NCI-H524 (cell line): ENCODE data around the gene GOSR1.
"Not testable (repeated sequence)": the region's sequence is repeated elsewhere in the genome, so short reads cannot be mapped to it uniquely, and the experiment has no call there.

Source experiments
- DNase-seq, 2 experiments: peaks; one replicate each; lab custom pipeline; 2025; lab: John Stamatoyannopoulos, UW

GOSR1 gene

GRCh38 chr17:30545024-30545423 lies 67.8 kb downstream of the GOSR1 start:
- DNase-seq = no peak

GRCh38 chr17:30547778-30548573 lies 70.8 kb downstream of the GOSR1 start:
- DNase-seq = no peak

- DNase-seq = not testable (repeated sequence)
Observed at GRCh38 chr17:30549181-30549580, 72.0 kb downstream of the GOSR1 start.

- no peak for DNase-seq
Observed at GRCh38 chr17:30549864-30550511, 72.8 kb downstream of the GOSR1 start.

GRCh38 chr17:30550512-30551273 lies 73.5 kb downstream of the GOSR1 start:
- peak in 1 of 2 experiments; percentile 57 for DNase-seq

- not testable (repeated sequence) for DNase-seq
Observed at GRCh38 chr17:30551274-30551995, 74.2 kb downstream of the GOSR1 start.

- no peak for DNase-seq
Observed at GRCh38 chr17:30551996-30552339, 74.8 kb downstream of the GOSR1 start.

GRCh38 chr17:30552994-30553566 lies 75.9 kb downstream of the GOSR1 start:
- DNase-seq = no peak

- DNase-seq = not testable (repeated sequence)
Observed at GRCh38 chr17:30553823-30554440, 76.7 kb downstream of the GOSR1 start.

- peak in 1 of 2 experiments; percentile 32 for DNase-seq
Observed at GRCh38 chr17:30554839-30555751, 77.9 kb downstream of the GOSR1 start.

- no peak for DNase-seq
Observed at GRCh38 chr17:30555942-30556341, 78.7 kb downstream of the GOSR1 start.

- no peak for DNase-seq
Observed at GRCh38 chr17:30556374-30557332, 79.4 kb downstream of the GOSR1 start.

- no peak for DNase-seq
Observed at GRCh38 chr17:30557916-30558685, 80.9 kb downstream of the GOSR1 start.

- peak; percentile 25 to 75 for DNase-seq
Observed at GRCh38 chr17:30558686-30559545, 81.7 kb downstream of the GOSR1 start.

GRCh38 chr17:30559656-30560055 lies 82.4 kb downstream of the GOSR1 start:
- DNase-seq = no peak

GRCh38 chr17:30560117-30561026 lies 83.2 kb downstream of the GOSR1 start:
- not testable (repeated sequence) for DNase-seq
